Retinal pigment epithelial cell (primary cell): ENCODE results near the gene STAT6.

ENCODE experiments used
- DNase-seq: peaks from one replicate; pipeline ENCODE4 v3.0.0-alpha.2; 2010; ENCODE audit warnings: low read depth
- H3K4me3 ChIP-seq: 2 replicates; pipeline ENCODE4 v1.5.1; 2011; ENCODE audit warnings: mild to moderate bottlenecking, low read length, control low read depth, moderate library complexity
- TF ChIP-seq, protein P1 (sequence below): conservative IDR thresholded peaks from 2 replicates; pipeline ENCODE4 v1.5.1; 2011; ENCODE audit warnings: low read depth, low read length, control low read depth, inconsistent platforms

The STAT6 gene

GRCh38 chr12:57105011-57105753 is 6.0 kb downstream of the STAT6 start:
- TF ChIP-seq, protein P1, sequence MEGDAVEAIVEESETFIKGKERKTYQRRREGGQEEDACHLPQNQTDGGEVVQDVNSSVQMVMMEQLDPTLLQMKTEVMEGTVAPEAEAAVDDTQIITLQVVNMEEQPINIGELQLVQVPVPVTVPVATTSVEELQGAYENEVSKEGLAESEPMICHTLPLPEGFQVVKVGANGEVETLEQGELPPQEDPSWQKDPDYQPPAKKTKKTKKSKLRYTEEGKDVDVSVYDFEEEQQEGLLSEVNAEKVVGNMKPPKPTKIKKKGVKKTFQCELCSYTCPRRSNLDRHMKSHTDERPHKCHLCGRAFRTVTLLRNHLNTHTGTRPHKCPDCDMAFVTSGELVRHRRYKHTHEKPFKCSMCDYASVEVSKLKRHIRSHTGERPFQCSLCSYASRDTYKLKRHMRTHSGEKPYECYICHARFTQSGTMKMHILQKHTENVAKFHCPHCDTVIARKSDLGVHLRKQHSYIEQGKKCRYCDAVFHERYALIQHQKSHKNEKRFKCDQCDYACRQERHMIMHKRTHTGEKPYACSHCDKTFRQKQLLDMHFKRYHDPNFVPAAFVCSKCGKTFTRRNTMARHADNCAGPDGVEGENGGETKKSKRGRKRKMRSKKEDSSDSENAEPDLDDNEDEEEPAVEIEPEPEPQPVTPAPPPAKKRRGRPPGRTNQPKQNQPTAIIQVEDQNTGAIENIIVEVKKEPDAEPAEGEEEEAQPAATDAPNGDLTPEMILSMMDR, result no peak
- H3K4me3 ChIP-seq, result no peak overlapping the region
- no peak for DNase-seq

DNA sequence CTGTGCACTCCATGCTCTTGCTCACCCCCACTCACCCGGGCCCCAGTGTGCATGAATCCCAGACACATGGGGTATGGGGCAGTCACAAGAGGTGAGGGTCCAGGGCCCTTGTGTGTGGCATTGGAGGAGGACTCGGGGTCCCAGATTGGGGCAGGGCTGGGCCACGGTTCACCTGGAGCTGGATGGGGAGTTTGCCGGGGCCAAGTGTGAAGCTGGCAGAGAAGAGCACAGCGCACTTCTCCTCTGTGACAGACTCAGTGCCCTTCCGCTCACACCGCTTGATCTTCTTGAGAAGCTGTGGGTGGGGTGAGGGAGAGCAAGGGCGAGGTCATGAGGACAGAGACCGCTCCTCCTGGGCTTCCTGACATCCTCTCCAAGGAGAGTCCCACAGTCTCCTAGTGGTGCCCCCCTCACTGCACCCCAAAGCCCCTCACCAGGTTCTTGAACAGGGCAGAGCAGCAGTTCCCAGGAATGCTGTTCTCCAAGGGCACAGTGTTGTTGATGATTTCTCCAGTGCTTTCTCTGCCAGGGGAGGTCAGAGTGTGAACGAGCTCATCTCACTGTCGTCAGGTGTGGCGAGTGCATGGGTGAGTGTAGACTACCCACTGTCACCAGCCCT is 6.8 kb downstream of the STAT6 start:
- no peak overlapping the region for H3K4me3 ChIP-seq
- TF ChIP-seq, protein P1, result no peak
- no peak for DNase-seq

DNA sequence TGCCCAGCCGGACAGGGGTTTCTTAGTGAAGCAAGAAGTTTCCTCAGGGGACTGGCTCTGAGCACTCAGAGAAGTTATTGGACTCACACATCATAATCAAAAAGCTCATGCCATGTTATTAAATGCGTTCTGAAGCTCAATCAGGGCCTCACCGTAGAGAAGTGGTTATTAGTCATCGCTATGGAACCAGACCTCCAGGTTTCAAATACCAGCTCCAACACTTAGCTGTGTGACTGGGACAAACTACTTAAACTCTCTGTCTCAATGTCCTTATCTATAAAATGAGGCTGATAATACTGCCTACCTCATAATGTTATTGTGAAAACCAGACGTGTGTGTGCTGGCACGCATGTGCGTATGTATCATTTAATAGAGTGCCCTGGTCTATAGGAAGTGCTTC is 7.3 kb downstream of the STAT6 start:
- no peak for DNase-seq
- no peak overlapping the region for H3K4me3 ChIP-seq
- TF ChIP-seq, protein P1, result no peak

- TF ChIP-seq, protein P1, result no peak
- no peak for DNase-seq
- H3K4me3 ChIP-seq, result no peak overlapping the region
These were observed 9.1 kb downstream of the STAT6 start for GRCh38 chr12:57101892-57102695.

DNA sequence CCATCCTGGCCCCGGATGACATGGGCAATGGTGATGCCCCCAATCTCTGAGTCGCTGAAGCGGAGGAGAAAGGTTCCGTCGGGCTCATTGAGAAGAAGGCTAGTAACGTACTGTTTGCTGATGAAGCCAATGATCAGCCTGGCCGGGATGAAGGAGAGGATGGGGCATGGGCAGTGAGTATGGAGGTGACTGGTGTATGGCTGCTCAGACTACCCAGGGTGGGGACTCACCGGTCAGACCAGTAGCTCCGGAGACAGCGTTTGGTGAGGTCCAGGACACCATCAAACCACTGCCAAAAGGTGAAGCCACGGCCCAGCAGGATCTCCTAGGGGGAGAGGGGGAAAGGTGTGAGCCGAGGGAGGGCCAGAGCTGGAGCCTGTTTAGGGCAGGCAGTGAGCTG is 11.4 kb downstream of the STAT6 start:
- no peak overlapping the region for H3K4me3 ChIP-seq
- no peak for DNase-seq
- TF ChIP-seq, protein P1, result no peak

DNA sequence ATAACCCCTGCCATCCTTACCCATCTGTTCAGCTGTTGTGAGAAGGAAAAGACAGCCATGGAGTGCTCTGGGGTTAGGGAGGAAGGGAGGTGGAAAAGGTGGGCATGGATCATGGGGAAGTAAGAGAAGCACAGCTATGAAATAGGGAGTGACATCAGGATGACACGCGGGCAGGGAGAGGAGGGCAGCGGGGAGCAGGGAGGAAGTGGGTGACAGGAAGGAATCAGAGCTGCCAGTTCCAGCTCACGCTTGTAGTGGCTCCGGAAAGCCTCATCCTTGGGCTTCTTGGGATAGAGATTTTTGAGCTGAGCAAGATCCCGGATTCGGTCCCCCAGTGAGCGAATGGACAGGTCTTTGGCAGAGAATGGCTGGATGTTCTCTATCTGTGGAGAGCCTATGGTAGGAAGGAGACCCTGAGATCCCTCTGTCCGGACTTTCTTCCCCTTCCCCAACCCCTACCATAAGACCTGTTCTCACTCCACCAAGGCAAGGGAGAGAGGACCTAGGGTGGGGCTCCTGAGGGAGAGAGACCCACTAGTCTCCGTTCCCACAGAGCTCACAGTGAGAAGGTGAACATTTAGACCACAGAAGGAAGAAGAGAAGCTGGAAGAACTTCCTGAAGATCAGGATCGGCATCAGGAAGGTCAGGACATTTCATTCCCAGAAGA is 12.0 kb downstream of the STAT6 start:
- TF ChIP-seq, protein P1, result no peak
- H3K4me3 ChIP-seq, result no peak overlapping the region
- DNase-seq, result no peak
